ENCODE results near the gene TMEM63B.

Gene TMEM63B

GRCh38 chr6:44119704-44120262 is 7.6 kb upstream of the TMEM63B start:
- TF ChIP-seq CTCF (conservative IDR thresholded peaks at IDR 0.05; ENCODE audit: low read depth, low read length): no peak

GRCh38 chr6:44120692-44121443 is 6.5 kb upstream of the TMEM63B start:
- DNase-seq (ENCODE audit: low read depth): no peak
- TF ChIP-seq CTCF (conservative IDR thresholded peaks at IDR 0.05; ENCODE audit: low read depth, low read length): no peak
- no peak overlapping the region for H3K4me3 ChIP-seq (ENCODE audit: low read depth, low read length)

More at GRCh38 chr6:44119704-44120262, 7.6 kb upstream of the TMEM63B start:
- DNase-seq (ENCODE audit: low read depth): no peak
- no peak overlapping the region for H3K4me3 ChIP-seq (ENCODE audit: low read depth, low read length)

GRCh38 chr6:44122801-44123200 is 4.6 kb upstream of the TMEM63B start:
- DNase-seq (ENCODE audit: low read depth): peak; percentile 42
- no peak for TF ChIP-seq CTCF (conservative IDR thresholded peaks at IDR 0.05; ENCODE audit: low read depth, low read length)
- no peak overlapping the region for H3K4me3 ChIP-seq (ENCODE audit: low read depth, low read length)

GRCh38 chr6:44123544-44123943 is 3.8 kb upstream of the TMEM63B start:
- no peak for DNase-seq (ENCODE audit: low read depth)
- H3K4me3 ChIP-seq (ENCODE audit: low read depth, low read length): no peak overlapping the region
- no peak for TF ChIP-seq CTCF (conservative IDR thresholded peaks at IDR 0.05; ENCODE audit: low read depth, low read length)

- no peak for TF ChIP-seq CTCF (conservative IDR thresholded peaks at IDR 0.05; ENCODE audit: low read depth, low read length)
- H3K4me3 ChIP-seq (ENCODE audit: low read depth, low read length): peak overlapping the region; percentile 87
- DNase-seq (ENCODE audit: low read depth): peak; percentile 93
These were observed 819 bp upstream of the TMEM63B start for GRCh38 chr6:44126320-44127149.

GRCh38 chr6:44128020-44128917 is 915 bp downstream of the TMEM63B start:
- H3K4me3 ChIP-seq (ENCODE audit: low read depth, low read length): peak overlapping the region; percentile 87
- no peak for TF ChIP-seq CTCF (conservative IDR thresholded peaks at IDR 0.05; ENCODE audit: low read depth, low read length)
- peak; percentile 25 for DNase-seq (ENCODE audit: low read depth)

Data from choroid plexus epithelial cell (primary cell).